Measurements from ENCODE around the gene PSMD13.
"Not testable (repeated sequence)": the region's sequence is repeated elsewhere in the genome, so short reads cannot be mapped to it uniquely, and the experiment has no call there.

The PSMD13 gene

GRCh38 chr11:191490-192478 is 45.0 kb upstream of the PSMD13 start:
- H3K9me3 ChIP-seq (ENCODE audit: insufficient read depth, low read length); H3K4me2 ChIP-seq (ENCODE audit: low read length); H3K79me2 ChIP-seq (ENCODE audit: low read length); H3K4me3 ChIP-seq (ENCODE audit: low read length); H2AFZ ChIP-seq (ENCODE audit: low read depth, low read length); H3K27me3 ChIP-seq (ENCODE audit: low read depth, low read length); H3K4me1 ChIP-seq (ENCODE audit: low read length); H3K9ac ChIP-seq (ENCODE audit: low read length); H4K20me1 ChIP-seq (ENCODE audit: insufficient read depth, low read length); H3K36me3 ChIP-seq (replicated peaks; ENCODE audit: low read depth, low read length); H3K27ac ChIP-seq (ENCODE audit: low read length): not testable (repeated sequence)
- TF ChIP-seq CTCF (IDR thresholded peaks at IDR 0.05; ENCODE audit: low read depth, low read length) = peak; percentile 17; the same call in 1 of the 2 replicates

- H3K79me2 ChIP-seq (ENCODE audit: low read length); H3K4me1 ChIP-seq (ENCODE audit: low read length); H3K9ac ChIP-seq (ENCODE audit: low read length); H3K4me2 ChIP-seq (ENCODE audit: low read length); H3K27ac ChIP-seq (ENCODE audit: low read length); H3K36me3 ChIP-seq (replicated peaks; ENCODE audit: low read depth, low read length); H3K27me3 ChIP-seq (ENCODE audit: low read depth, low read length); H4K20me1 ChIP-seq (ENCODE audit: insufficient read depth, low read length); H3K9me3 ChIP-seq (ENCODE audit: insufficient read depth, low read length); H3K4me3 ChIP-seq (ENCODE audit: low read length); H2AFZ ChIP-seq (ENCODE audit: low read depth, low read length): not testable (repeated sequence)
Measured at GRCh38 chr11:192674-193128, 44.1 kb upstream of the PSMD13 start, which contains the start of gene SCGB1C1. Gene SCGB1C1 (plus strand): TSS chr11:193078. CDS start chr11:193100, 22 bp downstream.

GRCh38 chr11:193481-193880 is 43.3 kb upstream of the PSMD13 start:
- not testable (repeated sequence) for H3K27ac ChIP-seq (ENCODE audit: low read length); H4K20me1 ChIP-seq (ENCODE audit: insufficient read depth, low read length); H3K4me3 ChIP-seq (ENCODE audit: low read length); H3K9me3 ChIP-seq (ENCODE audit: insufficient read depth, low read length); H3K27me3 ChIP-seq (ENCODE audit: low read depth, low read length); H3K79me2 ChIP-seq (ENCODE audit: low read length); H3K36me3 ChIP-seq (replicated peaks; ENCODE audit: low read depth, low read length); H2AFZ ChIP-seq (ENCODE audit: low read depth, low read length); H3K4me2 ChIP-seq (ENCODE audit: low read length); H3K4me1 ChIP-seq (ENCODE audit: low read length); H3K9ac ChIP-seq (ENCODE audit: low read length)

DNA sequence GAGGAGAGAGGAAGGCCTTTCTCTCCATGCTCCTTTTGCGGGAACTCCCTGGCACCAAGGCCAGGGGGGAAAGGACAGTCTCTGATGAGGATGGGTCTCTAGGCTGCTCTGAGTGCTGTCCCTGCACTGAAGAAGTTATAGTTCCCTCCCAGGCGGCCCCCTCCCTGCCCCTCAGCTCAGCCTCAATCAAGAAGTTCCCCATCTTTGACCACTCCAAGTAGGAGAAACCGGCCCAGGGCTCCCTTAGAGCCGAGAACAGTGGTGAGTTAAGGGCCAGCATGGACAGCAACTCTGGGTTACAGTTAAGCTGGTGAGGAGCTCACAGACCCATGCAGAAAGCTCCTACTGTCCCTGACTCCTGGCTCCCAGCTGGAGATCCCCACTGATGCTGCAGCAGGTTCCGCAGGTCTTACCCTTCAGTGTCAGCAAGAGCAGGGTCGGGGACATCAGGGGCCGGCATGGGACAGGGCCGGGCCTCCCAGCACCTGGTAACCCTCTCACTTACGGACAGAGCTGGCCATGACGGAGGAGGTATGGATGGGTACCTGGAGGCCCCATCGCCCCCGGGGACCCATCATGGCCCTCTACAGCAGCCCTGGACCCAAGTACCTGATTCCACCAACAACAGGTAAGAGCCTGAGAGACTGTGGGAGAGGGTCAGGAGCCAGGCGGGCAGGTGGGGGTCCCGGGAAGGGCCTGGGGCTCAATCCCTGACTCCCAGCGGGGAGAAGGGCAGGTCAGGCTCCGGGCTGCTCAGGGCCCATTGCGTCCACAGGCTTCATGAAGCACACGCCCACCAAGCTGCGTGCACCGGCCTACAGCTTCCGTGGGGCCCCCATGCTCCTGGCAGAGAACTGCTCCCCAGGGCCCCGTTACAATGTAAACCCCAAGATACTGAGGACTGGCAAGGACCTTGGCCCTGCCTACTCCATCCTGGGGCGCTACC is 39.7 kb upstream of the PSMD13 start:
- TF ChIP-seq CTCF (IDR thresholded peaks at IDR 0.05; ENCODE audit: low read depth, low read length) (no peak), EZH2phosphoT487 (IDR thresholded peaks at IDR 0.05; ENCODE audit: low read depth) (no peak)
- Histone ChIP-seq H2AFZ (ENCODE audit: low read depth, low read length) (no peak overlapping the region), H4K20me1 (ENCODE audit: insufficient read depth, low read length) (no peaks in the 10 kb centered on the region)

More for the DNA sequence above, 39.7 kb upstream of the PSMD13 start:
- H3K79me2 ChIP-seq (ENCODE audit: low read length) = no peaks in the 10 kb centered on the region
- H3K36me3 ChIP-seq (replicated peaks; ENCODE audit: low read depth, low read length) = peaks cover 3% of the 10 kb centered on the region
- H3K4me3 ChIP-seq (ENCODE audit: low read length) = no peak overlapping the region
- no peaks in the 10 kb centered on the region for H3K4me1 ChIP-seq (ENCODE audit: low read length)
- H3K4me2 ChIP-seq (ENCODE audit: low read length) = no peak overlapping the region
- no peaks in the 10 kb centered on the region for H3K27me3 ChIP-seq (ENCODE audit: low read depth, low read length)
- H3K27ac ChIP-seq (ENCODE audit: low read length) = no peak overlapping the region
- H3K9ac ChIP-seq (ENCODE audit: low read length) = no peak overlapping the region
- no peaks in the 10 kb centered on the region for H3K9me3 ChIP-seq (ENCODE audit: insufficient read depth, low read length)

Data from OCI-LY3 (cell line).